Kidney (tissue), 14 donors: Measurements from ENCODE around the gene MT1H. TPM values are rescaled to one million over a fixed set of nuclear protein-coding genes. Genes with fewer than 3 reads are reported as not detected.

ENCODE experiments used
- DNase-seq, 5 donors: peaks; one replicate each; pipeline ENCODE4 v3.0.0-alpha.2; 2013 to 2020
- FAIRE-seq: peaks from 2 replicates; lab custom pipeline; 2012; peaks lifted over from hg19 to GRCh38; lab: Jason Lieb, UNC
- H3K27ac ChIP-seq, 2 donors: one replicate each; pipeline ENCODE4 v1.7.0; 2013; ENCODE audit warnings: low read depth in 2 of 2, low read length in 2 of 2, inconsistent platforms in 1 of 2
- H3K27me3 ChIP-seq: one replicate; pipeline ENCODE4 v1.7.1; 2013; ENCODE audit warnings: low read length, inconsistent platforms; ENCODE audit not compliant: control insufficient read depth, insufficient read depth
- H3K36me3 ChIP-seq, 3 donors: one replicate each; pipeline versions ENCODE4 v1.7.0 to v1.7.1; 2013; ENCODE audit warnings: low read length in 3 of 3, control low read depth in 1 of 3, inconsistent platforms in 1 of 3; ENCODE audit not compliant: insufficient read depth in 3 of 3, control insufficient read depth in 2 of 3
- H3K4me1 ChIP-seq, 3 donors: one replicate each; pipeline versions ENCODE4 v1.7.0 to v1.7.1; 2013; ENCODE audit warnings: low read length in 3 of 3, inconsistent platforms in 1 of 3, low read depth in 1 of 3; ENCODE audit not compliant: control insufficient read depth in 2 of 3, insufficient read depth in 2 of 3
- H3K4me3 ChIP-seq, 3 donors: one replicate each; pipeline versions ENCODE4 v1.7.0 to v1.8.1; 2013; ENCODE audit warnings: low read length in 3 of 3, control low read depth in 1 of 3, inconsistent platforms in 1 of 3
- H3K9ac ChIP-seq, 3 donors: one replicate each; pipeline versions ENCODE4 v1.7.0 to v1.7.1; 2013; ENCODE audit warnings: low read length in 3 of 3, control low read depth in 1 of 3, inconsistent platforms in 1 of 3
- H3K9me3 ChIP-seq, 3 donors: one replicate each; pipeline versions ENCODE4 v1.7.0 to v1.7.1; 2013; ENCODE audit warnings: low read length in 3 of 3, control low read depth in 1 of 3, inconsistent platforms in 1 of 3; ENCODE audit not compliant: control insufficient read depth in 2 of 3, insufficient read depth in 1 of 3
- intact Hi-C: fragments of 100-400 bp; cut with DNase I; formaldehyde crosslinking; loops from one replicate; pipeline ENCODE4 v1.11.1; 2022
- polyA plus RNA-seq: library from polyadenylated mRNA; stranded (reverse); fragments of 350-450 nt; fragmentation: Illumina TruSeq; extraction: RNeasy Lipid Tissue Mini Kit (QIAGEN cat#74804); gene quantifications from one replicate; pipeline ENCODE4 v1.2.3, GENCODE V29; 2014; ENCODE audit warnings: low read depth, low replicate concordance; ENCODE audit not compliant: insufficient read depth
- total RNA-seq: library from RNA; stranded (reverse); fragmentation: NEBNext Ultra II Directional; extraction: Animal tissue kit (Norgen Biotek cat#: 25700); gene quantifications from one replicate; pipeline ENCODE4 v1.2.1, GENCODE V29; 2021
- TF ChIP-seq, protein P1 (sequence below): IDR thresholded peaks from 3 replicates; pipeline ENCODE4 v1.5.1; 2012; ENCODE audit warnings: mild to moderate bottlenecking, moderate library complexity, borderline replicate concordance; ENCODE audit not compliant: insufficient read depth; ENCODE audit errors: extremely low read depth
- donor health status: control.
- donor health status: control.
- donor health status: control.
- donor health status: control.
- donor health status: control.
- donor health status: DM: yes; HTN: yes; CAD: no.
- donor health status: Normal renal cell carcinoma (clear cell type).

The MT1H gene
- total and polyA plus RNA-seq, 2 donors from 2014 or later: 4.4 to 606 TPM

DNA sequence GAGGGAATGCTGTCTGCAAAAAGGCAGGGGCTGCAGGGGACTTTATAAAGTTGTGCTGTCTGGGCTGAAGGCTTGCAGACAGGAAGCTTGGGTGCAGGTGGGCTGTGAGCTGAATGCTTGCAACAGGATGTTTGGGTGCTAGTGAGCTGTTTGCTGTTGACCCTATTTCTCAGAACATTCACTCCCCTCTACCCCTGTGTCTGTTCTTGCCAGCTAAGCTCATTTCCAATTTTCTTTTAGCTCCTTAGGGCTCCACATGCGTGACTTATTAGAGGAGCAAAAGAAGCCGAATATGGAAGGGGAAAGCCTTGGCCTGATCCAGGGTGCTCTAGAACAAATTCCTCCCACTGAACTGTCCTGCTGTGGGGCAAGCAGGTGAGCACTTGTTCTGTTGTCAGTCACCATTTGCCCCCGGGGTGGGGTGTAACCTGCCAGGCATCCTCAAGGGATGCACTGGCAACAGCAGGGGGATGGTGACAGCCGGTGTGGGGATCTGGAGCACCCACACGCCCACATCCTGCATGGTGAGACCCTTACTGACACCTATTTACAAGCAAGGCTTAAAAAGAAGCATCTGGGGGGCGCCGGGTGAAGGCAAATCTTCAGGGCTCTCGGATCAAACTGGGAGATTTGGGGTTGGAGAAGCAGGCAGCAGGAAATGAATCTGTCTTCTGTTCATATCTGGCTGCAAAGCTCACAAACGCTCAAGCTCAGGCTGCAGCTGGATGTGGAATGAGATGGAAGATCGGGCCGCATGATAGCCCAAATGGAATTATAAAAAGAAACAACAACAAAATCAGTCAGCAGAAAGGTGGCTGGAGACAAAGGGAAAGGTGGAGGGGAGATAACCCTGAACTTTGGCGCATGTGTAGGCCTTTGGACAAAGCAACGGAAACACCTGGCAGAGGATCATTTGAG, 39.2 kb downstream of the MT1H start:
- Histone ChIP-seq H3K36me3 (no peaks in the 10 kb centered on the region), H3K9ac (no peak overlapping the region), H3K4me3 (no peak overlapping the region), H3K27me3 (no peaks in the 10 kb centered on the region), H3K9me3 (no peaks in the 10 kb centered on the region), H3K4me1 (no peaks in the 10 kb centered on the region), H3K27ac (no peak overlapping the region)
- TF ChIP-seq, protein P1, sequence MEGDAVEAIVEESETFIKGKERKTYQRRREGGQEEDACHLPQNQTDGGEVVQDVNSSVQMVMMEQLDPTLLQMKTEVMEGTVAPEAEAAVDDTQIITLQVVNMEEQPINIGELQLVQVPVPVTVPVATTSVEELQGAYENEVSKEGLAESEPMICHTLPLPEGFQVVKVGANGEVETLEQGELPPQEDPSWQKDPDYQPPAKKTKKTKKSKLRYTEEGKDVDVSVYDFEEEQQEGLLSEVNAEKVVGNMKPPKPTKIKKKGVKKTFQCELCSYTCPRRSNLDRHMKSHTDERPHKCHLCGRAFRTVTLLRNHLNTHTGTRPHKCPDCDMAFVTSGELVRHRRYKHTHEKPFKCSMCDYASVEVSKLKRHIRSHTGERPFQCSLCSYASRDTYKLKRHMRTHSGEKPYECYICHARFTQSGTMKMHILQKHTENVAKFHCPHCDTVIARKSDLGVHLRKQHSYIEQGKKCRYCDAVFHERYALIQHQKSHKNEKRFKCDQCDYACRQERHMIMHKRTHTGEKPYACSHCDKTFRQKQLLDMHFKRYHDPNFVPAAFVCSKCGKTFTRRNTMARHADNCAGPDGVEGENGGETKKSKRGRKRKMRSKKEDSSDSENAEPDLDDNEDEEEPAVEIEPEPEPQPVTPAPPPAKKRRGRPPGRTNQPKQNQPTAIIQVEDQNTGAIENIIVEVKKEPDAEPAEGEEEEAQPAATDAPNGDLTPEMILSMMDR: no peak
- FAIRE-seq (no peak), DNase-seq (no peak)
- intact Hi-C loops: no loop called here

DNA sequence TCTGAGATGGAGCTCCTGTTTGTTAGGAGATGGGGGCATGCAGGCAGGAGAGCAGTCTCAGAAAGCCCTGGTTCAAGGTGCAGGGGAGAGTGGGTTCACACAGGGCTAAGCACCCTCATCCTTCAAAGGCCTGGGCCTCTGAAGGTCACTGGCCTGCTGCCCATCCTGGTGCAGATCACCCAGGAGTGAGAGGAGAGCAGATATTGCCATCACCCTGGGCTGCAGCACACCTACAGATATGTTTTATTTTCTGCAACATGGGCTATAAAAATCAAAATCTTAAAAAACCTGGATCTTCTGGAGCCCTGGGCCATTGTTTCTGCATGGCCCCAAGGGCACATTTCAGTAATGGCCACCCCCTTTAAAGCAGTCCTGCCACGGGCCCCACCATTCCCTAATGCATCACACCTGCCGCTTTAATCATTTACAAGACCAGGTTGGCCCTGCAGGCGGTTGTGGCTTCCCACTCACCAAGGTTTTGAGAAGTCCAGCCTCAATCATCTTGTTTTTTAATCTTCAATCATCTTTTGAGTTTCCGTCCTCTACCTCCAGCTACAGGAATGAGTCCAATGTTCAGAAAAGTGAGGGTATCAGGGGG, 39.9 kb downstream of the MT1H start:
- Histone ChIP-seq H3K36me3 (no peaks in the 10 kb centered on the region), H3K27ac (no peak overlapping the region), H3K4me3 (no peak overlapping the region), H3K27me3 (no peaks in the 10 kb centered on the region), H3K9ac (no peak overlapping the region), H3K4me1 (no peaks in the 10 kb centered on the region), H3K9me3 (no peaks in the 10 kb centered on the region)
- DNase-seq: no peak
- TF ChIP-seq, protein P1: no peak
- intact Hi-C loops: no loop called here
- FAIRE-seq: no peak

DNA sequence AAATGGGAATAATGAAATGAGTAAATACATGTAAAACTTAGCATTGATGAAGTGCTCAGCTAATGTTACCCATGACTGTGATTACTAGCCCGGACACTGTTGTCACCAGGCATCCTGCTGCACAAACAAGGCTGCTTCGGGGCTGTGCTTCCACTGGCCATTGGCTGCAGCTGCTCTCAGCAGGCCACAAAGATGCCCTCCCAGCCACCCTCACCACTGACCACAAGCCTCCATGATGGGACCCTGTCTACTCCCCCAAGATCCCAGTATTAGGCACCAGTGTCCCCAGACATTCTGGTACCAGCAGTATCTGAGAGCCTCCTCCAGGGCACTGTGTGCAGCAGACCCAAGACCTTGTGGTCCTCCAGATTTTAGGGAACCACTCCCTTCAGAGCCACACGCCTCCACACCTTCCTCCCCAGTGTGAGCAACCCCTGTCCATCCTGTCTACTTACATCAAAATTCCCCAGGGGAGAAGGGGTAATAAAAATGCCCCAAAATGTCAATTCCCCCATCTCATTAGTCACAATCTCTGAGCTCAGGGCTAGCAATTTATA, 40.6 kb downstream of the MT1H start:
- TF ChIP-seq, protein P1: no peak

More for the DNA sequence above, 40.6 kb downstream of the MT1H start:
- intact Hi-C loops: no loop called here
- no peak overlapping the region for H3K4me3 ChIP-seq
- no peaks in the 10 kb centered on the region for H3K27me3 ChIP-seq
- H3K9me3 ChIP-seq: no peaks in the 10 kb centered on the region
- H3K36me3 ChIP-seq: no peaks in the 10 kb centered on the region
- DNase-seq (no peak), FAIRE-seq (no peak)
- no peak overlapping the region for H3K9ac ChIP-seq
- H3K4me1 ChIP-seq: no peaks in the 10 kb centered on the region
- no peak overlapping the region for H3K27ac ChIP-seq
